Measurements from ENCODE around the gene ACTR8. TPM values are rescaled to one million over a fixed set of nuclear protein-coding genes. Genes with fewer than 3 reads are reported as not detected.
"Not testable (repeated sequence)": the region's sequence is repeated elsewhere in the genome, so short reads cannot be mapped to it uniquely, and the experiment has no call there.

Gene ACTR8
- 10 to 100 TPM; 34.6 to 36.4 TPM for total RNA-seq

- ChIA-PET POLR2A (interaction anchor here (2.5 kb wide), 1 partner anchor 10 kb away, joined by 14 read pairs; the partner anchor contains the start of gene SELENOK), CTCF (no interaction called here)
Measured at GRCh38 chr3:53881691-53882593, at the start of gene ACTR8. Gene ACTR8, minus strand, starts transcription at chr3:53882152. Its CDS starts 51 bp downstream, at chr3:53882101.

GRCh38 chr3:53927208-53927872, 45.4 kb upstream of the ACTR8 start:
- CTCF ChIA-PET = not testable (repeated sequence)

GRCh38 chr3:53921296-53921695, 39.3 kb upstream of the ACTR8 start:
- CTCF ChIA-PET = no interaction called here
- POLR2A ChIA-PET = no interaction called here

More at GRCh38 chr3:53927208-53927872, 45.4 kb upstream of the ACTR8 start:
- POLR2A ChIA-PET = not testable (repeated sequence)

- ChIA-PET CTCF (no interaction called here), POLR2A (no interaction called here)
Measured at GRCh38 chr3:53919741-53920140, 37.8 kb upstream of the ACTR8 start.

GRCh38 chr3:53913401-53913800, 31.4 kb upstream of the ACTR8 start:
- ChIA-PET CTCF (interaction anchor here (0.7 kb wide), 1 partner anchor 297 kb away, joined by 3 read pairs; no protein-coding TSS in a partner anchor), POLR2A (no interaction called here)

GRCh38 chr3:53902711-53903110, 20.8 kb upstream of the ACTR8 start:
- CTCF ChIA-PET = no interaction called here
- POLR2A ChIA-PET = no interaction called here

- ChIA-PET POLR2A (no interaction called here), CTCF (no interaction called here)
Measured at GRCh38 chr3:53902067-53902466, 20.1 kb upstream of the ACTR8 start.

GRCh38 chr3:53900666-53901331, 18.8 kb upstream of the ACTR8 start:
- CTCF ChIA-PET = no interaction called here
- POLR2A ChIA-PET = no interaction called here

- ChIA-PET POLR2A (no interaction called here), CTCF (no interaction called here)
Measured at GRCh38 chr3:53899750-53900149, 17.8 kb upstream of the ACTR8 start.

- POLR2A ChIA-PET = interaction anchor here (1.0 to 2.5 kb wide), 3 partner anchors 10 to 545 kb away, joined by 3 to 14 read pairs (median 4); partner anchors contain the start of genes ACTR8 and DCP1A
- CTCF ChIA-PET = no interaction called here
Measured at GRCh38 chr3:53892286-53892637, 10.3 kb upstream of the ACTR8 start.

- POLR2A ChIA-PET = interaction anchor here (1.0 to 2.5 kb wide), 3 partner anchors 10 to 545 kb away, joined by 3 to 14 read pairs (median 4); partner anchors contain the start of genes ACTR8 and DCP1A
Measured at GRCh38 chr3:53891497-53892285, 9.7 kb upstream of the ACTR8 start, which contains the start of gene SELENOK. Gene SELENOK, minus strand, starts transcription at chr3:53891859.

GRCh38 chr3:53890726-53891475, 8.9 kb upstream of the ACTR8 start:
- CTCF ChIA-PET = interaction anchor here (0.6 to 1.1 kb wide), 2 partner anchors 11 to 541 kb away, joined by 4 to 5 read pairs; no protein-coding TSS in a partner anchor
- POLR2A ChIA-PET = interaction anchor here (1.5 to 2.5 kb wide), 2 partner anchors 9 to 544 kb away, joined by 4 to 14 read pairs; partner anchors contain the start of genes ACTR8 and DCP1A

More at GRCh38 chr3:53891497-53892285, 9.7 kb upstream of the ACTR8 start, which contains the start of gene SELENOK:
- CTCF ChIA-PET = no interaction called here

GRCh38 chr3:53888232-53888631, 6.3 kb upstream of the ACTR8 start:
- CTCF ChIA-PET = no interaction called here
- POLR2A ChIA-PET = no interaction called here

GRCh38 chr3:53887446-53887845, 5.5 kb upstream of the ACTR8 start:
- CTCF ChIA-PET = no interaction called here
- POLR2A ChIA-PET = no interaction called here

GRCh38 chr3:53885239-53885638, 3.3 kb upstream of the ACTR8 start:
- POLR2A ChIA-PET = no interaction called here
- CTCF ChIA-PET = no interaction called here

- ChIA-PET POLR2A (no interaction called here), CTCF (no interaction called here)
Measured at GRCh38 chr3:53884623-53885022, 2.7 kb upstream of the ACTR8 start.

- POLR2A ChIA-PET = interaction anchor here (2.5 kb wide), 1 partner anchor 9 kb away, joined by 14 read pairs; the partner anchor contains the start of gene SELENOK
- CTCF ChIA-PET = no interaction called here
Measured at GRCh38 chr3:53883008-53883407, 1.1 kb upstream of the ACTR8 start.
